ENCODE measurements around the gene ARHGAP1.

DNA sequence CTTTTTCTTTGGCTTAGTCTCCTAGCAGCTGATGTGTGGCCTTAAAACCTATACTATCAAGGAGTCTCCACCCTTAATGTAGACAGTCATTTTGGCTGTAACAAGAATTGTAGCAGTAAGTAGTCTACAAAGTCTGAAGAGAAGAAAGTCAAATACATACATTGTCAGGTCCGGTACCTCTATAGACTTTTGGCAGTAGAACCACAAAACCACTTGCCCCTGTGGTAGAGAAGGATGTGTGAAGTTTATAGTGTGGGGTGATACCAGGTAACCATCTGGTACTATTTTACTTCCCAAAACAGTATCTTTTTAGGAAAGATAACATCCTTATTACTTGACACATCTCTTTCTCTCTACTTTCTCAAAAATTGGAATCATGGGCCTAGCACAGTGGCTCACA is 67.9 kb downstream of the ARHGAP1 start:
- TF ChIP-seq CTCF (IDR thresholded peaks at IDR 0.05), result no peak
- TF ChIP-seq POLR2AphosphoS5 (IDR thresholded peaks at IDR 0.05), result no peak
- TF ChIP-seq POLR2A (IDR thresholded peaks at IDR 0.05; ENCODE audit: low read depth), result no peak
- TF ChIP-seq EP300 (IDR thresholded peaks at IDR 0.05), result no peak
